Activated CD4-positive, alpha-beta T cell treated with anti-CD3 and anti-CD28 coated beads, Interleukin-10, Interleukin-2, amounts not matched to agents 100 ng/mL and 50 ng/mL, durations not matched to agents 16 hours and 8 hours (primary cell): ENCODE results near the gene BDH1.

Source experiments
- DNase-seq: peaks from one replicate; pipeline ENCODE4 v3.0.0-alpha.2; 2020

BDH1 gene

GRCh38 chr3:197547306-197548011 is 8.3 kb downstream of the BDH1 start:
- DNase-seq: no peak

- DNase-seq: no peak
Observed at GRCh38 chr3:197546307-197547085, 9.3 kb downstream of the BDH1 start.

GRCh38 chr3:197545571-197545970 is 10.2 kb downstream of the BDH1 start:
- no peak for DNase-seq

GRCh38 chr3:197545101-197545500 is 10.7 kb downstream of the BDH1 start:
- DNase-seq: no peak

- DNase-seq: no peak
Observed at GRCh38 chr3:197542741-197543454, 12.9 kb downstream of the BDH1 start.

GRCh38 chr3:197541756-197542539 is 13.8 kb downstream of the BDH1 start:
- no peak for DNase-seq

GRCh38 chr3:197540961-197541377 is 14.8 kb downstream of the BDH1 start:
- no peak for DNase-seq

GRCh38 chr3:197539651-197540051 is 16.1 kb downstream of the BDH1 start:
- no peak for DNase-seq

- DNase-seq: no peak
Observed at GRCh38 chr3:197533927-197534725, 21.6 kb downstream of the BDH1 start.

- DNase-seq: no peak
Observed at GRCh38 chr3:197533396-197533795, 22.4 kb downstream of the BDH1 start.

- no peak for DNase-seq
Observed at GRCh38 chr3:197532388-197532787, 23.4 kb downstream of the BDH1 start.

GRCh38 chr3:197528190-197528589 is 27.6 kb downstream of the BDH1 start:
- DNase-seq: no peak

- no peak for DNase-seq
Observed at GRCh38 chr3:197527569-197527968, 28.2 kb downstream of the BDH1 start.

- DNase-seq: no peak
Observed at GRCh38 chr3:197525706-197526105, 30.1 kb downstream of the BDH1 start.

- no peak for DNase-seq
Observed at GRCh38 chr3:197524128-197524527, 31.6 kb downstream of the BDH1 start.

GRCh38 chr3:197523526-197523925 is 32.2 kb downstream of the BDH1 start:
- no peak for DNase-seq

GRCh38 chr3:197522881-197523441 is 32.8 kb downstream of the BDH1 start:
- no peak for DNase-seq

GRCh38 chr3:197522183-197522715 is 33.5 kb downstream of the BDH1 start:
- no peak for DNase-seq

- DNase-seq: no peak
Observed at GRCh38 chr3:197521277-197522182, 34.2 kb downstream of the BDH1 start.
